H1 (cell line): ENCODE results near the gene VWA7. TPM values are rescaled to one million over a fixed set of nuclear protein-coding genes. Genes with fewer than 3 reads are reported as not detected.

Experiments
- CHD7 ChIP-seq: fragments of 300-600 bp; sonication (generic); IDR thresholded peaks from 2 replicates; pipeline ENCODE4 v1.7.1; 2012; ENCODE audit warnings: low read length, moderate library complexity, mild to moderate bottlenecking, inconsistent platforms; ENCODE audit not compliant: insufficient replicate concordance
- CREB1 ChIP-seq: IDR thresholded peaks from 2 replicates; pipeline ENCODE4 v1.6.1; 2012; ENCODE audit warnings: inconsistent platforms
- E2F6 ChIP-seq: IDR thresholded peaks from 2 replicates; pipeline ENCODE4 v1.6.1; 2012; ENCODE audit warnings: inconsistent platforms
- GABPA ChIP-seq: IDR thresholded peaks from 2 replicates; pipeline ENCODE4 v1.6.1; 2011; ENCODE audit warnings: mild to moderate bottlenecking, low read length, moderate library complexity, borderline replicate concordance; ENCODE audit not compliant: insufficient read depth
- KDM5A ChIP-seq: fragments of 200-600 bp; IDR thresholded peaks from 2 replicates; pipeline ENCODE4 v1.7.1; 2012; ENCODE audit warnings: mild to moderate bottlenecking, low read length, inconsistent platforms, mixed read lengths
- RNF2 ChIP-seq: fragments of 200-900, 300-1000 bp; sonication (generic); IDR thresholded peaks from 2 replicates; pipeline ENCODE4 v1.7.1; 2016; ENCODE audit warnings: borderline replicate concordance, low read depth, mild to moderate bottlenecking, antibody characterized with exemption, low read length; ENCODE audit not compliant: poor library complexity, severe bottlenecking; ENCODE audit errors: missing control alignments
- SIN3A ChIP-seq, 2 experiments: IDR thresholded peaks in 1 of 2; conservative IDR thresholded peaks in 1 of 2; 2 replicates each; pipeline ENCODE4 v1.6.1; 2011 to 2012; ENCODE audit warnings: low read length in 2 of 2, improper control_type of control experiment in 1 of 2, low read depth in 1 of 2, mild to moderate bottlenecking in 1 of 2
- SP1 ChIP-seq: IDR thresholded peaks from 2 replicates; pipeline ENCODE4 v1.6.1; 2011; ENCODE audit warnings: low read depth, low read length
- SP2 ChIP-seq: IDR thresholded peaks from 2 replicates; pipeline ENCODE4 v1.6.1; 2012; ENCODE audit warnings: mild to moderate bottlenecking, low read length, inconsistent platforms
- polyA plus RNA-seq, 7 experiments: library from polyadenylated mRNA; depleted of rRNA in 3 of 7; stranded (reverse) in 5 of 7; unstranded in 2 of 7; fragments of >200 nt in 5 of 7; fragments of 200-250 nt in 2 of 7; gene quantifications; 1 replicate in 5 of 7; 2 replicates in 1 of 7; 4 replicates in 1 of 7; pipeline versions ENCODE4 v1.2.1 to v1.2.3, GENCODE V29; 2011 to 2013; ENCODE audit warnings: missing spikeins in 2 of 7, mixed read lengths in 2 of 7
- total RNA-seq: library from RNA; stranded (reverse); fragmentation: NEBNext Ultra II Directional; extraction: Animal tissue kit (Norgen Biotek cat#: 25700); gene quantifications from 2 replicates; pipeline ENCODE4 v1.2.1, GENCODE V29; 2021

VWA7 gene
- total and polyA plus RNA-seq, 2 of the 8 experiments (the other 6 are each of a cell fraction or from before 2014, with no cell fraction given), result 0.82 to 2.1 TPM

- no peak for TF ChIP-seq CHD7
- no peak for TF ChIP-seq GABPA
- no peak for TF ChIP-seq SP1
- TF ChIP-seq SIN3A (conservative IDR thresholded peaks at IDR 0.05 in 1 of 2, IDR thresholded peaks at IDR 0.05 in 1 of 2; ENCODE audit: low read depth in 1 of 2, low read length in 2 of 2), result peak; percentile 72 to 91; a peak in 3 of 4 replicates
- TF ChIP-seq E2F6, result peak; percentile 41; the same call in 1 of the 2 replicates
- peak; percentile 83 for TF ChIP-seq KDM5A
- peak; percentile 97 for TF ChIP-seq CREB1
- TF ChIP-seq SP2, result no peak
- no peak for TF ChIP-seq RNF2
Observed at GRCh38 chr6:31806470-31807272, 29.5 kb upstream of the VWA7 start, which contains the start of gene LSM2 (continued).
